Ammon's horn (tissue), 1 donor: ENCODE data around the gene PPP5C.

Source experiments
- DNase-seq: peaks from one replicate; pipeline ENCODE4 v3.0.0-alpha.2; 2016; ENCODE audit warnings: low spot score

The PPP5C gene

DNA sequence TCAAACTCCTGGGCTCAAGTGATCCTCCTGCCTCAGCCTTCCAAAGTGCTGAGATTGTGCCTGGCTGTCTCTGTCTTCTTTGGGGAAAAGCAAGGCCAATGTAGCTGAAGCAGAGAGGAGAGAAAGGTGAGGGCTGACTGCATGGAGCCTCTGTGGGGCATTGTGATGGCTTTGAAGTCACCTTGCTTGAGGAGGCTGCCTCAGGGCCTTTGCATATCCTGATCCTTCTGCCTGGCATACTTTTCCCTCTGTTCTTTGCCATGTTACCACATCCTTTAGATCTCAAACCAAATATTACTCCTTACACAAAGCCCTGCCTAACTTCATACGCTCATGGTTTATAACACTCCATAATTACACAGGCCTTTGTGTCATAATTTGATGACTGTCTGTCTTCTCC, 9.4 kb upstream of the PPP5C start:
- DNase-seq = no peak

DNA sequence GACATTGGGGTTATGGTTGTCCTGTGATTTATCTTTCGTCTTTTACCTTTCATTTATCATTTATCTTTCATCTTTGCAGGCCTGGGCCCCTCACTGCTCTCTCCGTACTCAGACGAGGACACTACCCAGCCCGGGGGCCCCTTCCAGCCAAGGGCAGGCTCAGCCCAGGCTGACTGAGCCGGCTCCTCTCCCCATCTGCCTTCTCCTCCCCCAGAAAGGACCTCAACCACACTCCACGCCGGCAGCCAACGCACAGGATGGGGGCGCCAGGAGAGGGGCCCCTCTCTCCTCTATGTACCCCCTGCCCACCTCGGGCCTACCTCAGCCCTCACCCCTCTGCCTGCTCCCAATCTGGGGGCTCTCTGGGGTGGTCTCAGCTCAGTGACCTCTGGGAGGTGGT, 7.4 kb upstream of the PPP5C start:
- no peak for DNase-seq

DNA sequence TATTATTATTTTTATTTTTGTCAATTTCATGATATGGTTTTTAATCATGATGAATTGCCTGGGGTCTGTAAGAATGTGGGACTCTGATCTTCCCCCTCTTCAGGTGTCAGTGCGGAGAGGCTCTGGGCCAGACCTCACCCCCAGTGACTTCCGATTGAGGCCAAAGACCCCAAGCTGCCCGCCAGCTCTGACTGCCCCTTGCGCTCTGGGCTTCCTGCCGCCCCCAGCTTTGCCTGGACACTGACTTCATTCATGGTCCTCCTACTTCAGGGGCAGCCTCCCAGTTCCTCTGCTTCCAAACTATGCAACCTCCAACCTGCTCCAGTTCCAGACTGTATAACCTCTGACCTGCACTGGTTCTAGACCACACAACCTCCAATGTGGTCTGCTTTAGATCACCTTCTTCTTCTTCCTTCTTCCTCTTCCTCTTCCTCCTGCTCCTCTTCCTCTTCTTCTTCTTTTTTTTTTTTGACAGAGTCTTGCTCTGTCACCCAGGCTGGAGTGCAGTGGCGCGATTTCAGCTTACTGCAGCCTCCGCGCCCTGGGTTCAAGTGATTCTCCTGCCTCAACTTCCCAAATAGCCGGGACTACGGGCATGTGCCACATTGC, 6.7 kb upstream of the PPP5C start:
- no peak for DNase-seq

DNA sequence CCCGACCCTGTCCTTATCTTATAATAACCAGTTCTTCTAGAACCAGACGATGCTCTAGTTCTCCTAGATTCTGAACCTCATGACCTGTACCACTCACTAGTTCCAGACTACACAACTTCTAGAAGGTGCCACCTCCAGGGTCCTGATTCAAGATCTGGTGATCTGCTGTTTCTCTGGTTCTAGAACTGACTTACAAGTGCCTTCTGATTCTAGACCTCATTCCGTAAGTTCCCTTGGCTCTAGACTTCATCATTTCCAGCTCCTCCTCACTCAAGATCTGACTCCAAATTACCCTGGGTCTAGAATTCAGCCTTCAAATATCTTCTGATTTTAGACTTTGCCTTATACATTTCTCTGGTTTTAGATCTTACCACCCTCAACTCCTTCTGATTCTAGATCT, 5.0 kb upstream of the PPP5C start:
- DNase-seq = no peak

DNA sequence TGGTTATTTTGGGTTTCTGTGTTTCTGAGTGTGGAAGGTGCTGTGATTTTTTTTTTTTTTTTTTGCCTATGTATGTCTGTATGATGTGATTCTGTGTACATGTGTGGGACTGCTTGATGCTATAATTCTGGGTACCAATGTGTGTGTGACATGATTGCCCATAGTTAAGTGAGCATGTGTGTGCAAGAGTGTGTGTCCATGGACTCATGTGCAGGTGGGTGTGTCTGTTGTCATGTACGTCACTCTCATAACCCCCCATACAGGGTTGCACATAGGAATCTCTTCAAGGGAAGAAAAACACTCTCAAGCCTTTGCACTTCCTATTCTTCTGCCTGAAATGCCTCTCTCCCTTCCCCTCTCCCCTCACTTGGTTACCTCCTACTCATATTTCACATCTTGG, 2.5 kb upstream of the PPP5C start:
- no peak for DNase-seq

DNA sequence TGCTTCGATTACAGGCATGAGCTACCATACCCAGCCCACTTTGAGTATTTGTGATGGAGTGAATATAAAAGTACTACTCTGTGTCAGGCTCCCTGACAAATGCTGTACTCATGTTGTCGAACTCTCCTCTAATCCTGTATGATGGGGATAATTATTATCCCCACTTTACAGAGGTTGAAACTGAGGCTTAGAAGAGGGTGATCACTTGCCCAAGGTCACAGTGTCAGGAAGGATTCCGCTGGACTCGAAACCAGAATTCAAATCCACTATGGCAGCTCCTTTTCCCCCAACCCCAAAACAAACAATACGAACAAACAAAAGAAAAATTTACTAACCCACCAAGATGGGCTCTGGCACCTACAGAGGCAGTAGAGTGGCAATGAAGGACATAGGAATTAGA, 1.7 kb upstream of the PPP5C start:
- DNase-seq = no peak

DNA sequence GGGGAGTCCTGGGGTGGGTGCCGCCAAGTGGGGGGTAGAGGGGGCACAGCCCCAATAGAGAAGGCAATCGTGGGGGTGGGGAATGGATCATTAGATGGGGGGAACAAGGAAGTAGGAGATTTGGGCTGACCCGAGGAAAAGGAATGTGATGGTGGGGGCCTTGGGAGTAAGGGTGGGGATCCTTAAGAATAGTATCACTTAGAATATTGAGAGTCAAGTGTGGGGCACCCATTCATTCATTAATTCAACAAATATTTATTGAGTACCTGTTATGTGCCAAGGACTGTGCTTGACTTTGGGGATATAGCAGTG, 641 bp downstream of the PPP5C start:
- no peak for DNase-seq

DNA sequence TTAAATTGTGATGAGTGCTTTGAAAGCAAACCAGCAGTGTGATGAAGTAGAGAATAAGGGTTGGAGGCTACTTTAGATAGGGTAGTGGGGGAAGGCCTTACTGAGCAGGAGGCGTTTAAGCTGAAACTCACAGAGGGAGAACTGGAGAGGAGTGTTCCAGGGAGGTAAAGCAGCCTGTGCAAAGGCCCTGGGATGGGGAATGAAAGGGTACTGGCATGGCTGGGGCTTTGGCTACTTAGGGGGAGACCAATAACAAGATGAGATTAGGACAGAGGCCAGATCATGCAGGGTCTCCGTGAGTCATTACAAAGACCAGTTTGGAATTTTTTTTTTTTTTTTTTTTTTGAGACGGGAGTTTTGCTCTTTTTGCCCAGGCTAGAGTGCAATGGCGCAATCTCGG, 1.1 kb downstream of the PPP5C start:
- no peak for DNase-seq

DNA sequence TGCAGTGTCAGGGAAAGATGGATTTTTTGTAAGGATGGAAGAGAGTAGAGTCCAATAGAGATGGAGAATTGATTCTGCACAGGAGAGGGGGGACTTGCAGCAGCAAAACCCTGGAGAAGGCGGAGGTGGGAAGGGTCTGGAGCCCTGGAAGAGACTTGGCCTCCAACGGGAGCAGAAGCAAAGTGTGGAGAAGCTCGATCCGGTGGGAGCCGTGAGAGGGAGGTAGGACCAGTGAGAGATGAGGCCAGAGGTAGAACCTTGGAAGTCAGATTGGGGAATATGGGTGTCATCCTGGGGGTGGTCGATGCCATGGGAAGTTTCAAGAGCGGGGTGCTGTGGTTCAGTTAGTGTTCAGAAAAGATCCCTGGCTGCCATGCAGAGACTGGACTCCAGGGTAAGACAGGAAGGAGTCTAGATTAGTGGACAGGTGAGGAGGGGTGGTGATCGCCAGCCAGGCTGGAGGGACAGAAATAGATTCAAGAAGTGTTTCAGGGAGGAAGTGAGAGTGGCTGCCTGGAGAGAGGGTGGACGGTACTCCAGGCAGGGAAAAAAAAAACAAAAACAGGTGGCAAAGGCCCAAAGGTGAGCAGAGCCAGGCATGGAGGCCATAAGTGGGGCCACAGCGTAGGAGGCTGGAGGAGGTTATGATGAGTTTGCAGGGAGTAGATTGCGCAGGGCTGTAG, 2.6 kb downstream of the PPP5C start:
- DNase-seq = no peak

DNA sequence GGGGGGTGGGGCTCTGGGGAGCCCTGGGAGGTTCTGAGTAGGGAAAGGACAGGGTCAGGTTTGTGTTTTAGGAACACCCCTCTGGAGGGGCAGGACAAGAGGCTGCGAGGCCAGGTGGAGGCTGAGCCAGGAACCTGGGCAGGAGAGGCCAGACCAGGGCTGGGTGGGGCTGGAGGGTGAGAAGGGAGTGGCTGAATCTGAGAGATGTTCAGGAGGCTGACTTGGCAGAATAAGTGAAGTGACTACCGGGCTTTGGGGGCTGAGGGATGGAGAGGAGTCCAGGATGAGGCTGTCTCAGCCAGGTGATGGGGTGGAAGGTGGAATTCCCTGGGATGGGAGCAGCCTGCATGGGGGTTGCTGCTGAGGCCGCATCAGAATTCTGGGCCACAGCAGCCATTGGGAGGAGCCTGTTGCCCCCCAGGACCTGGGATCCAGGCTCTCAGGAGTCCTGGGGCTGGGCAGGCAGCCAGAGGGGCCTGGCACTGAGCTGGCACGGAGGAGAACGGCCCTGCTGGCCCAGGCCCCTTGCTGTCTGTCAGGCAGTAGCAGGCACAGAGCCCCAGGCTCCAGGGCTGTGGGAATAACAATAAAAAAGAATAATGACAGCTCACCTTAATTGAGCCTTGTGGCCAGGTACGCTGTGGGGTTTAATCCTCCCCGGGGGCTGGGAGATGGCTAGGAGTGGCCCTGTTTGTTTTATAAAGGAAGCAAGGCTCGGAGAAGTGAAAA, 3.3 kb downstream of the PPP5C start:
- no peak for DNase-seq

DNA sequence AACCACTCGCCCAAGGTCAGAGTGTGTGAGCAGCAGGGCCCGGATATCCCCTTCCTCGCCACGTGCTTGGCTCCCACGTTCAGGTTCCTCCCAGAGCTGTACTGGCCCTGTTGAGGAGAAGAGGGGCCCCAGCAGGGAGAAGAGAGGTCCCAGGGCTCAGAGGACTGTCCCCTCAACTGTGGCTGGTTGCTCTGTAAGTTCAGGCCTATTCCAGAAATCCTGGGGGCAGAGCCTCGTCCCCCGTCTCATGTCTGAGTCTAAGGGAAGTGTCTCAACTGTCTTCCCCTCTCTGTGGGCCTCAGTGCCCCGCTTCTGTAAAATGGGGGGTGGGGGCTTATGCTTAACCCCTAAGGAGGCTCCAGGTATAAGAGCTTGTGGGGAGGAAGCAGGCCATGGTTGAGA, 3.9 kb downstream of the PPP5C start:
- no peak for DNase-seq

DNA sequence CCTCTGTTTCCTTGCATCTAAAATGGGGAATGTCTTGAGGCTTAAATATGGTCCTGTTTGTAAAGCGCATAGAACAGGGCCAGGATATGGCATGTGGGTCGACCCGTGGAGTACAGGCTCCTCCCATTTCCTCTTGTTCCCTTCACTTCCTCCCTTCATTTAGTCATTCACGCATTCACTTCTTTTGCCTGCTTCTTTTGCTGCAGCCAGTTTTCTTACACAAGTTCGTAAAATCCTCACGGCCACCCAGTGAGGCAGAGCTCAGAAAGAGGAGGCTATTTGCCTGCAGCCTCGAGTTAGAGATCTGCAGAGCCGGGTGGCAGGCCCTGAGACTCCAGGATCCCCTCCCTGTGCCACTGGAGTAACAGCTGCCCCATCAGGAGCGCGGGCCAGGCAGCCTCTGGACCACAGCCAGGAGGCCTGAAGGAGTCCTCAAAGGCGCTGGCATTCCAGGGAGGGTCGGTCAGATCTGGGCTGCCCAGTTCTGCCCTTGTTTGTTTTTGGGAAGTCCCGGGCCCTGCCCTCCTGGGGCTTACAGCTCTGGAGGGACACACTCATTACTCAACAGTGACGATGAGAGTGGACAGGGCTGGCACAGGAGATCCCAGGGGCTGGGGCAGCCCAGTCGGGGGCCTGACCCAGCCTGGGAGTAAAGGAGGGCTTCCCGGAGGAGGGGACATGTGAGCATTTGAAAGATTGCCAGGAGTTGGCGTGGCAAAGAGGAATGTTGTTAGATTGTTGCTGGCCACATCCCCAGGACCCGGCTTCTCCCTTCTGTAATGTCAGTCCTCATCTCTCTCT, 4.6 kb downstream of the PPP5C start:
- no peak for DNase-seq

DNA sequence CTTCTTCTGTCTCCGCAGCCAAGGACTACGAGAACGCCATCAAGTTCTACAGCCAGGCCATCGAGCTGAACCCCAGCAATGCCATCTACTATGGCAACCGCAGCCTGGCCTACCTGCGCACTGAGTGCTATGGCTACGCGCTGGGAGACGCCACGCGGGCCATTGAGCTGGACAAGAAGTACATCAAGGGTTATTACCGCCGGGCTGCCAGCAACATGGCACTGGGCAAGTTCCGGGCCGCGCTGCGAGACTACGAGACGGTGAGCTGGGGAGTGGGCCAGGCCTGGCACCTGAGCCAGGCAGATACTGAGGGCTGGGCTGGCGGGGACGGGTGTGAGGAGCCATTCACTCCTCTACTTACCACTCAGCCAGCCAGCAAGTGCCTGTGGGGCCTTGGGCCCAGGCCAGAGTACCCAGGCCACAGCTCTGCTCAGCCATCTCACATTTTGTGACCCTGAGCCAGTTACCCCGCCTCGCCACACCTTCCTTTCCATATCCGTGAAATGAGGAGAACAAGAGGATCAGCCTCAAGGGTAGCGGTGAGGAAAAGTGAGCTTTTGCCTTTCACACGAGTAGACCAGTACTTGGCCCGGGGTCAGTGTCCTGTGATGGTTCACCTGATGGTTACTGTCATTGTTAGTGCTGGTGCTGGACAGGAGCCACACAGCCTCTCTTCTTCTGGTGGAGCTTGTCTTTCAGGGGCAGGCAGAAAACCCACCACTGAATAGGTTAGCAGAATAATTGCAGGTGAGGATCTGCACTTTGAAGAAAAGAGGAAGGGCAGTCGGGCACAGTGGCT, 7.0 kb downstream of the PPP5C start:
- no peak for DNase-seq

DNA sequence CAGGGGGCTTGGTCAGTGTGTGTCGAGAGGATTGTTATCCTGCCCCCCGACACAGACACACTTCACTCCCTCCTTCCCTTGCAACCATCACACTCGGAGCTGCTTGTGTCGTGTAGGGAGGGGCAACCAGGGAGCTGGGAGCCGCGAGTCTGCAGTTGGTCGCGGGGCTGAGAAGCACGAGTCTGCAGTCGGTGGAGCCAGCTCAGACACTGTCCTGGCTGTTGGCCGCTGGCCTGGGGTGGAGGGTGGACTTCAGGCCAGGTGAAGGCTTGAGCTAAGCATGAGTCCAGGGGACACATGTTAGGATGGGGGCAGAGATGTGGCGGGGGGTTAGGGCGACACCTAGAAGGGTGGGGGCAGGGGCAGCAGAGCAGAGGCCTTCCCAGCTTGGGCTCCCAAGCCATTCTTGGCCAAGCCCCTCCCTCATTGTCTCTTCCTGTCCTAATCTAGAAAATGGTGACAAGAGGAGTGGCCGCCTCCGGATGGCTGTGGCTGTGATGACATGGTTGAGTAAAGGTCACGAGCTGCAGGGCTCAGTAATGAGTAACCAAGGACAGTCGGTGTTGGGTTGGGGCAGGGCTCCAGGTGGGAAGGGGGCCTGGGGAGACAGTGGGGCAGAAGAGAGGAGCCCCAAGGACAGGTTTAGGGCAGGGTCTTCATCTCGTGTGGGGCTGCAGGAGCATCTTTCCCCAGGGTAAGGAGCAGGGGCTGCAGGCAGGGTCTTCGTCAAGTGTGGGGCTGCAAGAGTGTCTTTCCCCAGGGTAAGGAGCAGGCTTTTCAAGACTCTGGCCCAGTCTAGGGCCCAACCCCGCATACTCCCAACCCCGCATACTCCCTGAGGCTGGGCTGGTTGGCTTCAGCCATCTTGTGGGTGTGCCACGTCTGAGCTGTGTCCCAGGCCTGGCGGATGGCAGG, 8.6 kb downstream of the PPP5C start:
- DNase-seq = no peak

DNA sequence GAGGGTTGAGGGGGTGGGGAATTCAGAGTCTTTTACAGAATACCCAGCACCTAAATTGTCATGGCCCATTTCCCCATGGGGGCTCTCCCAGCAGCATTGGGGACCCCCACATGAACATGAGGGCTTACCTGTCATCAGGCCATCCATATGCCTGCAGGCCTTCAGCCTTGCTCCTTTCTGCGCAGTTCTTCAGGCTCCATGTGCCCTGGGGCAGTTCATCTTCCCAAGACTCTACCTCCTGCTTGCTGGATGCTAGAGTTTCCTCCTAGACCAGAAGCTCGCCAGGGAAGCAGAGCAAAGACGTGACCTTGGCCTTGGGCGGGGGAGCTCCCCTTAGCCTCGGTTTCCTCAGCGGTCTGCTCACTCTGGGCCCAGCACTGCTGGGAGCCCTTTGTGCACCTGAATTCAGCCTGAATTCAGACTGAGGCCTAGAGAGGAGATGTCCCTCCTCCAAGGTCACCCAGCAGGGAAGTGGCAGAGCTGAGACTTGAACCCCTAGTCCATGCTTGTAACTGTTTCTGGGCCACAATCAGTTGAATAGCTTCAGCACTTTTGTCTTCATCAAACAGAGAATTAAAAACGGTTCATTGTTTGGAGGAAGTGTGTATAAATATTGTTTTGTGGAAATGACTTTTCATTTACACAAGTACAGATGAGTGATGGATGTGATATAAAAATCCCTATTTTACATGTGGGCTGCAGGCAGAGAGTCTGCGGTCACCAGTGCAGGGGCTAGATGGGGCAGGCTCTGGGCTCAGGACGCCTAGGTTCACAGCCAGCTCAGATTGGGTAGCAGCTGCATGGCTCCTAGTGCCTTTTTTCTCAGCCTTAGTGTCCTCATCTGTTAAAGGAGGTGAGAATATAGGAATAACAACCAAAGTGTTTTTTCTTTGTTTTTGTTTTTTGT, 9.5 kb downstream of the PPP5C start:
- DNase-seq = no peak

DNA sequence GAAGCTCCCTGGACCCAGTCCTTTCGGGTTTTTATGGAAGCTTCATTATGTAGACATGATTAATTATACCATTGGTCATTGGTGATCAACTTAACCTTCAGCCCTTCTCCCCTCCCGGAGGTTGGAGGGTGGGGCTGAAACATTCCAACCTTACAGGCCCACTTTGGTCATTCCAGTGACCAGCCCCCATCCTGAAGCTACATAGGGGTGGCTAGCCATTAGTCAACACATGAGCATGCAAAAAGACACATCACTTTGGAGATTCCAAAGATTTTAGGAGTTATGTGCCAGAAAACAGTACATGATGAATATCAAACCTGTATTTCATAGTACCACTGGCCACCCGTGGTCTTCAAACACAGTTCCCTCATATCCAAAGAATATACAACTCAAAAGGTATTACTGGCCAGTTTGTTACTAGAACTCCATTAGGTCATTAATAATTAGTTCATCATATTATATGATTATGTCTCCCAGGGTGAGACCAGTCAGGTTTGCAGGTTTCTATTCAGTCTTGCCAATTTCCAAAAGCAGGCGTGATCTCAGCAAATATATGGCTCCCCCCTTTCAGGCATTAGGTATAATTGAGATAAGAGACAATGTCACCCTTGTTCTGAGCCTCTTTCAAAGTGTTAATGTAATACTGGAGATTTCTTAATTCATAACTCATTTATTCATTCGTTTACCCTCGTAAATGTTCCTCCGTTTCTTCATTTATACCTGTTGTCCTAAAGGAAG, 11.1 kb downstream of the PPP5C start:
- no peak for DNase-seq

DNA sequence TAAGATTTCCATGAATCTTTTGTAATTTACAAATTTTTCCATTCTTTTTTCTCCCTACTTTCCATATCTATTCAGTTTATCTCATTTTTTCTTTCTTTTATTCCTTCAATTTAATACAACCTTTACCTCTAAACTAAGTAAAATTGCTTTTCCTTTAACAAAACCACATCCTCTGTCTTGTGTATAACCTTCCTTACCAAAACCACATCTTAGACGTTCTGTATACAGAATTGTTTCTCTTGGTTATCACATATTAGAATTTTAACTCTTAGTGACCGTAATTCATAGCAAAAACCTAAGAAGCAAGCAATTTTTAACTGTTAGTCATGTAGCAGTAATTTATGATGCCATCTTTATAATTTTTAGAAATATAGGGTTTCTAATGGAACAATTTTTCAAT, 15.0 kb downstream of the PPP5C start:
- no peak for DNase-seq

DNA sequence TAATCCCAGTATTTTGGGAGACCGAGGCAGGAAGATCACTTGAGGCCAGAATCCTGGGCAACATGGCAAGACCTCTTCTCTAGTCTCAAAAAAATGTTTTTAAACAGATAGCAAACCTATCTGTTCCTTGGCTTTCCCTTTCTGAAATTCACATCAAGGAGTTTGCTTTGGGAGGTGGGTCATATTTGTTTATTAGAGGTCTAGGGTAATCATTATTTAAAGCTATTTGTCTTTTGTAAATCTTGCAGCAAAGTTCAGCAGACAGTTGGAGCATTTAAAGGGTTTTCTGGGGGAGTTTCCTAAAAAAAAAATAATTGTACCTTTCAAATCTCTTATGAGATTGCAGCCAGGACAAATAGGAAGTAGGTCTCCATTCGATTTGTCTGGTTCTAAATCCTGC, 17.5 kb downstream of the PPP5C start:
- no peak for DNase-seq

DNA sequence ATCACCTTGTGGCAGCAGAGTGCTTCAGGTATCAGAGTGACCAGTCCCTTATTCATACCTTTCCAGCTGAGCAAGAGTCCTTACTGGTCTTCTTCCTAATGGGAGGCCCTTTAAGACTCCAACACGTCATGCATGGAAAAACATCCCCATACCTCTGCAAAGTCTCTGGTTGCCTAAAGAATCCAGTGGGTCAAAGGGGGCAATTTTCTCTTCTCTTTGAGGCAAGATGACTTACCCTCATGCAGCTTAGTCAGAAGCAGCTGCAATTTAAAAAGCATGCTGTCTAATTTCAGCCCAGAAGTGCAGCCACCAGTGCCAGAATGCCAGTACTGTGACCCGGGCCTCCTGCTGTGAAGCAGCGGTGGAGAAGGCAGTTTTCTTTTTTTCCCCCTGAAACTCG, 18.7 kb downstream of the PPP5C start:
- DNase-seq = no peak
